Thyroid gland (tissue), 4 donors: ENCODE results near the gene VEPH1.

Experiments
- CTCF ChIP-seq, 6 experiments: fragments of 200-600 bp in 3 of 6; fragments of 450-650 bp in 3 of 6; sonication (generic) in 3 of 6; IDR thresholded peaks; one replicate each; pipeline ENCODE4 v1.5.1; 2016 to 2019; ENCODE audit warnings: antibody characterized with exemption in 6 of 6, mild to moderate bottlenecking in 2 of 6, inconsistent platforms in 1 of 6, moderate library complexity in 1 of 6
- POLR2A ChIP-seq, 2 donors: fragments of 450-650 bp; IDR thresholded peaks; one replicate each; pipeline ENCODE4 v1.6.1; 2017; ENCODE audit warnings: antibody characterized with exemption in 2 of 2, mild to moderate bottlenecking in 2 of 2, moderate library complexity in 1 of 2

DNA sequence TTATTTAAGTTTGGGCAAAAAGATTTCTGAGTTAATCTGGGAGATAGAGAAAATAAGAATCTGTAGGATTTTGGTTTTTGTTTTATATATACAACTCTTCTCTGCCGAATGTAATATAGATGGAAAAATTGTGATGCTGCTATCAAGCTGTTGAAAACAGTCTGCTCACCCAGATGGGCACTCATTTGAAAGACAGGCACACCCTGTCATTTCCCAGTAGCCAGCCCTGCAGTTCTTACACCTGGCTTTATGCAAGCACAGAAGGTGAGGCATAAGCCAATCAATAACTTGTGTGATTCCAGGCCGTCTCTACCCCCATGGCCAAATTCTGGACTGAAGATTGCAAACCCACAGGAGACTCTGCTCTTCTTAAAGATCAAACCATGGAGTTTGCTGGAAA, 93.7 kb downstream of the VEPH1 start:
- TF ChIP-seq POLR2A (IDR thresholded peaks at IDR 0.05): no peak
- no peak for TF ChIP-seq CTCF (IDR thresholded peaks at IDR 0.05)
